Measurements from ENCODE around the gene SH3RF3. TPM values are rescaled to one million over a fixed set of nuclear protein-coding genes. Genes with fewer than 3 reads are reported as not detected.
"Not testable (repeated sequence)": the region's sequence is repeated elsewhere in the genome, so short reads cannot be mapped to it uniquely, and the experiment has no call there.

Gene SH3RF3
- total RNA-seq, 1 experiment from 2014 or later, result 1.0 TPM

DNA sequence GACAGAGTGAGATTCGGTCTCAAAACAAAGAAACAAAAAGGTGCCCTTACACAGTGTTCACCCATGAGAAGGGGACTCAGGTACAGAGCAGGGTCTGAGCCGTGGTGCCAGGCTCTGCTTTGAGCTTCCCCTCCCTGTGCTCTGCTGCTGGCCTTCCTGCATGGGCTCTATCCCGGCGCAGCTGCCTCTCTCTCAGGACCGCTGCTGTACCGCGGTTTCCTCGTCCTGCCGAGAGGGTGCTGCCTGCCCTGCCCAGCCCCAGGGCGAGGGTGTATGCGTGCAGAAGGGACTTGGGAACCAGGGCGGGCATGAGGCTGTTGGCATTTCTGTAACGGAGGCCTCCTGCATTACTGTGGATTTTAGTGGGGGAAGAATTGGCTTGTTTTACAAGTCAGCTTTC, 30.1 kb downstream of the SH3RF3 start (continued):
- TF ChIP-seq, protein P1, sequence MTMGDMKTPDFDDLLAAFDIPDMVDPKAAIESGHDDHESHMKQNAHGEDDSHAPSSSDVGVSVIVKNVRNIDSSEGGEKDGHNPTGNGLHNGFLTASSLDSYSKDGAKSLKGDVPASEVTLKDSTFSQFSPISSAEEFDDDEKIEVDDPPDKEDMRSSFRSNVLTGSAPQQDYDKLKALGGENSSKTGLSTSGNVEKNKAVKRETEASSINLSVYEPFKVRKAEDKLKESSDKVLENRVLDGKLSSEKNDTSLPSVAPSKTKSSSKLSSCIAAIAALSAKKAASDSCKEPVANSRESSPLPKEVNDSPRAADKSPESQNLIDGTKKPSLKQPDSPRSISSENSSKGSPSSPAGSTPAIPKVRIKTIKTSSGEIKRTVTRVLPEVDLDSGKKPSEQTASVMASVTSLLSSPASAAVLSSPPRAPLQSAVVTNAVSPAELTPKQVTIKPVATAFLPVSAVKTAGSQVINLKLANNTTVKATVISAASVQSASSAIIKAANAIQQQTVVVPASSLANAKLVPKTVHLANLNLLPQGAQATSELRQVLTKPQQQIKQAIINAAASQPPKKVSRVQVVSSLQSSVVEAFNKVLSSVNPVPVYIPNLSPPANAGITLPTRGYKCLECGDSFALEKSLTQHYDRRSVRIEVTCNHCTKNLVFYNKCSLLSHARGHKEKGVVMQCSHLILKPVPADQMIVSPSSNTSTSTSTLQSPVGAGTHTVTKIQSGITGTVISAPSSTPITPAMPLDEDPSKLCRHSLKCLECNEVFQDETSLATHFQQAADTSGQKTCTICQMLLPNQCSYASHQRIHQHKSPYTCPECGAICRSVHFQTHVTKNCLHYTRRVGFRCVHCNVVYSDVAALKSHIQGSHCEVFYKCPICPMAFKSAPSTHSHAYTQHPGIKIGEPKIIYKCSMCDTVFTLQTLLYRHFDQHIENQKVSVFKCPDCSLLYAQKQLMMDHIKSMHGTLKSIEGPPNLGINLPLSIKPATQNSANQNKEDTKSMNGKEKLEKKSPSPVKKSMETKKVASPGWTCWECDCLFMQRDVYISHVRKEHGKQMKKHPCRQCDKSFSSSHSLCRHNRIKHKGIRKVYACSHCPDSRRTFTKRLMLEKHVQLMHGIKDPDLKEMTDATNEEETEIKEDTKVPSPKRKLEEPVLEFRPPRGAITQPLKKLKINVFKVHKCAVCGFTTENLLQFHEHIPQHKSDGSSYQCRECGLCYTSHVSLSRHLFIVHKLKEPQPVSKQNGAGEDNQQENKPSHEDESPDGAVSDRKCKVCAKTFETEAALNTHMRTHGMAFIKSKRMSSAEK (CRISPR knock-in tag; IDR thresholded peaks at IDR 0.05; ENCODE audit: borderline replicate concordance), result no peak
- TF ChIP-seq, protein P2, sequence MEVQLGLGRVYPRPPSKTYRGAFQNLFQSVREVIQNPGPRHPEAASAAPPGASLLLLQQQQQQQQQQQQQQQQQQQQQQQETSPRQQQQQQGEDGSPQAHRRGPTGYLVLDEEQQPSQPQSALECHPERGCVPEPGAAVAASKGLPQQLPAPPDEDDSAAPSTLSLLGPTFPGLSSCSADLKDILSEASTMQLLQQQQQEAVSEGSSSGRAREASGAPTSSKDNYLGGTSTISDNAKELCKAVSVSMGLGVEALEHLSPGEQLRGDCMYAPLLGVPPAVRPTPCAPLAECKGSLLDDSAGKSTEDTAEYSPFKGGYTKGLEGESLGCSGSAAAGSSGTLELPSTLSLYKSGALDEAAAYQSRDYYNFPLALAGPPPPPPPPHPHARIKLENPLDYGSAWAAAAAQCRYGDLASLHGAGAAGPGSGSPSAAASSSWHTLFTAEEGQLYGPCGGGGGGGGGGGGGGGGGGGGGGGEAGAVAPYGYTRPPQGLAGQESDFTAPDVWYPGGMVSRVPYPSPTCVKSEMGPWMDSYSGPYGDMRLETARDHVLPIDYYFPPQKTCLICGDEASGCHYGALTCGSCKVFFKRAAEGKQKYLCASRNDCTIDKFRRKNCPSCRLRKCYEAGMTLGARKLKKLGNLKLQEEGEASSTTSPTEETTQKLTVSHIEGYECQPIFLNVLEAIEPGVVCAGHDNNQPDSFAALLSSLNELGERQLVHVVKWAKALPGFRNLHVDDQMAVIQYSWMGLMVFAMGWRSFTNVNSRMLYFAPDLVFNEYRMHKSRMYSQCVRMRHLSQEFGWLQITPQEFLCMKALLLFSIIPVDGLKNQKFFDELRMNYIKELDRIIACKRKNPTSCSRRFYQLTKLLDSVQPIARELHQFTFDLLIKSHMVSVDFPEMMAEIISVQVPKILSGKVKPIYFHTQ (CRISPR knock-in tag; IDR thresholded peaks at IDR 0.05), result no peak
- no peak for TF ChIP-seq CREB1 (CRISPR knock-in tag; IDR thresholded peaks at IDR 0.05)
- no peak for TF ChIP-seq ZNF263 (CRISPR knock-in tag; IDR thresholded peaks at IDR 0.05; ENCODE audit: low read depth)
- no peak for TF ChIP-seq ZNF138 (CRISPR knock-in tag; conservative IDR thresholded peaks at IDR 0.05)
- TF ChIP-seq OVOL2 (CRISPR knock-in tag; IDR thresholded peaks at IDR 0.05; ENCODE audit: borderline replicate concordance), result no peak
- no peak for TF ChIP-seq EMX1 (CRISPR knock-in tag; IDR thresholded peaks at IDR 0.05)
- no peak for TF ChIP-seq ZNF317 (CRISPR knock-in tag; IDR thresholded peaks at IDR 0.05; ENCODE audit: borderline replicate concordance, low read depth)
- TF ChIP-seq, protein P3, sequence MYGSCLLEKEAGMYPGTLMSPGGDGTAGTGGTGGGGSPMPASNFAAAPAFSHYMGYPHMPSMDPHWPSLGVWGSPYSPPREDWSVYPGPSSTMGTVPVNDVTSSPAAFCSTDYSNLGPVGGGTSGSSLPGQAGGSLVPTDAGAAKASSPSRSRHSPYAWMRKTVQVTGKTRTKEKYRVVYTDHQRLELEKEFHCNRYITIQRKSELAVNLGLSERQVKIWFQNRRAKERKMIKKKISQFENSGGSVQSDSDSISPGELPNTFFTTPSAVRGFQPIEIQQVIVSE (CRISPR knock-in tag; IDR thresholded peaks at IDR 0.05; ENCODE audit: borderline replicate concordance), result no peak
- TF ChIP-seq, protein P4, sequence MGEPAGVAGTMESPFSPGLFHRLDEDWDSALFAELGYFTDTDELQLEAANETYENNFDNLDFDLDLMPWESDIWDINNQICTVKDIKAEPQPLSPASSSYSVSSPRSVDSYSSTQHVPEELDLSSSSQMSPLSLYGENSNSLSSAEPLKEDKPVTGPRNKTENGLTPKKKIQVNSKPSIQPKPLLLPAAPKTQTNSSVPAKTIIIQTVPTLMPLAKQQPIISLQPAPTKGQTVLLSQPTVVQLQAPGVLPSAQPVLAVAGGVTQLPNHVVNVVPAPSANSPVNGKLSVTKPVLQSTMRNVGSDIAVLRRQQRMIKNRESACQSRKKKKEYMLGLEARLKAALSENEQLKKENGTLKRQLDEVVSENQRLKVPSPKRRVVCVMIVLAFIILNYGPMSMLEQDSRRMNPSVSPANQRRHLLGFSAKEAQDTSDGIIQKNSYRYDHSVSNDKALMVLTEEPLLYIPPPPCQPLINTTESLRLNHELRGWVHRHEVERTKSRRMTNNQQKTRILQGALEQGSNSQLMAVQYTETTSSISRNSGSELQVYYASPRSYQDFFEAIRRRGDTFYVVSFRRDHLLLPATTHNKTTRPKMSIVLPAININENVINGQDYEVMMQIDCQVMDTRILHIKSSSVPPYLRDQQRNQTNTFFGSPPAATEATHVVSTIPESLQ (CRISPR knock-in tag; IDR thresholded peaks at IDR 0.05), result no peak

DNA sequence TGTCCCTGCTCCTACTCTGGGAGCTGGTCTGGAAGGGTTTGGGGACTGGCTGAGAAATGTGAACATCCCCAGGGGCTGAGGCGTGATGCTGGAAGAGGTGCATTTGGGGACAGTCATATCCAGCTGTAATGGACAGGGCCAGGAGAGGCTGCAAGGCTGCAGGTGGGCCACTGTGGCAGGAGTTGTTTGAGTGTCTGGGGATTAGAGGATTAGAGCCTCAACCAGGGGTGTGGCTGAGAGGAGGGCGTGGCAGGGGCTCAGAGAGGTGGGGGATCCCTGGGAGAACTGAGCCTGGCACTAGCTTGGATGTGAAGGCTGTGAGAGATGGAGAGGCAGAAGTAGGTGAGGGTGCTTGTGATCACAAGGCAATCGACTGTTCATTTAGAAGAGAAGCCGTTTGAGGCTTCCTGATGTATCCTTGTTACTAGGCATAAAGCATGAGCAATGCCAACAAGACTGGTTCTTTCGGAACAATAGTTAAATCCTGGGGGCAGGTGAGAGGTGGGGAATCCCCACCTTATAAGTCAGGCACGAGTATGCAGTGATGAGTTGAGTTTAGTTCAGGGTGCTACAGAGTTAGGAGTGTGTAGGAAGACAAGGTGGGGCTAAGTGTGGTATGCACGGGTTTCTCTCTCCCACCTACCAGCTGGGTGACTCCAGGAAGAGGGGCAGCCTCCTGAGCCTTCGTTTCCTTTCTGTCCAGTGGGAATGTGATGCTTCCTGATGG, 31.9 kb downstream of the SH3RF3 start:
- ATAC-seq (no peak), DNase-seq (ENCODE audit: low spot score) (no peak)
- Mint-ChIP-seq H3K36me3 (no peaks in the 10 kb centered on the region), H3K9me3 (0 out of 2 replicates have a peak, but pooled peaks cover 3% of the 10 kb centered on the region), H3K4me1 (peaks cover 14% of the 10 kb centered on the region), H3K27ac (no peak overlapping the region), H3K27me3 (ENCODE audit: low read depth) (peaks cover 2% of the 10 kb centered on the region; the same call in 1 of the 2 replicates), H3K4me3 (no peak overlapping the region)
- ChIA-PET POLR2A (no interaction called here), CTCF (interaction anchor here (1.9 kb wide), 1 partner anchor 10 kb away, joined by 5 read pairs; no protein-coding TSS in a partner anchor)
- no peak for TF ChIP-seq NFE2L1 (CRISPR knock-in tag; IDR thresholded peaks at IDR 0.05)
- TF ChIP-seq, protein P4 (CRISPR knock-in tag; IDR thresholded peaks at IDR 0.05), result no peak
- TF ChIP-seq, protein P5, sequence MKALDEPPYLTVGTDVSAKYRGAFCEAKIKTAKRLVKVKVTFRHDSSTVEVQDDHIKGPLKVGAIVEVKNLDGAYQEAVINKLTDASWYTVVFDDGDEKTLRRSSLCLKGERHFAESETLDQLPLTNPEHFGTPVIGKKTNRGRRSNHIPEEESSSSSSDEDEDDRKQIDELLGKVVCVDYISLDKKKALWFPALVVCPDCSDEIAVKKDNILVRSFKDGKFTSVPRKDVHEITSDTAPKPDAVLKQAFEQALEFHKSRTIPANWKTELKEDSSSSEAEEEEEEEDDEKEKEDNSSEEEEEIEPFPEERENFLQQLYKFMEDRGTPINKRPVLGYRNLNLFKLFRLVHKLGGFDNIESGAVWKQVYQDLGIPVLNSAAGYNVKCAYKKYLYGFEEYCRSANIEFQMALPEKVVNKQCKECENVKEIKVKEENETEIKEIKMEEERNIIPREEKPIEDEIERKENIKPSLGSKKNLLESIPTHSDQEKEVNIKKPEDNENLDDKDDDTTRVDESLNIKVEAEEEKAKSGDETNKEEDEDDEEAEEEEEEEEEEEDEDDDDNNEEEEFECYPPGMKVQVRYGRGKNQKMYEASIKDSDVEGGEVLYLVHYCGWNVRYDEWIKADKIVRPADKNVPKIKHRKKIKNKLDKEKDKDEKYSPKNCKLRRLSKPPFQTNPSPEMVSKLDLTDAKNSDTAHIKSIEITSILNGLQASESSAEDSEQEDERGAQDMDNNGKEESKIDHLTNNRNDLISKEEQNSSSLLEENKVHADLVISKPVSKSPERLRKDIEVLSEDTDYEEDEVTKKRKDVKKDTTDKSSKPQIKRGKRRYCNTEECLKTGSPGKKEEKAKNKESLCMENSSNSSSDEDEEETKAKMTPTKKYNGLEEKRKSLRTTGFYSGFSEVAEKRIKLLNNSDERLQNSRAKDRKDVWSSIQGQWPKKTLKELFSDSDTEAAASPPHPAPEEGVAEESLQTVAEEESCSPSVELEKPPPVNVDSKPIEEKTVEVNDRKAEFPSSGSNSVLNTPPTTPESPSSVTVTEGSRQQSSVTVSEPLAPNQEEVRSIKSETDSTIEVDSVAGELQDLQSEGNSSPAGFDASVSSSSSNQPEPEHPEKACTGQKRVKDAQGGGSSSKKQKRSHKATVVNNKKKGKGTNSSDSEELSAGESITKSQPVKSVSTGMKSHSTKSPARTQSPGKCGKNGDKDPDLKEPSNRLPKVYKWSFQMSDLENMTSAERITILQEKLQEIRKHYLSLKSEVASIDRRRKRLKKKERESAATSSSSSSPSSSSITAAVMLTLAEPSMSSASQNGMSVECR (CRISPR knock-in tag; IDR thresholded peaks at IDR 0.05; ENCODE audit: borderline replicate concordance), result no peak

DNA sequence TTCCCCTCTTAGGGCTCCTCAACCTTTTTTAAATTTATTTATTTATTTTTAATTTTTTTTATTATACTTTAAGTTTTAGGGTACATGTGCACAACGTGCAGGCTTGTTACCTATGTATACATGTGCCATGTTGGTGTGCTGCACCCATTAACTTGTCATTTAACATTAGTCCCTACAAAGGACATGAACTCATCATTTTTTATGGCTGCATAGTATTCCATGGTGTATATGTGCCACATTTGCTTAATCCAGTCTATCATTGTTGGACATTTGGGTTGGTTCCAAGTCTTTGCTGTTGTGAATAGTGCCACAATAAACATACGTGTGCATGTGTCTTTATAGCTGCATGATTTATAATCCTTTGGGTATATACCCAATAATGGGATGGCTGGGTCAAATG, 33.4 kb downstream of the SH3RF3 start:
- CTCF ChIA-PET, result interaction anchor here (1.9 kb wide), 1 partner anchor 8 kb away, joined by 5 read pairs; no protein-coding TSS in a partner anchor

More for the DNA sequence above, 33.4 kb downstream of the SH3RF3 start:
- H3K36me3 Mint-ChIP-seq; POLR2A ChIA-PET; H3K27me3 Mint-ChIP-seq (ENCODE audit: low read depth); H3K4me3 Mint-ChIP-seq; H3K9me3 Mint-ChIP-seq; H3K4me1 Mint-ChIP-seq; H3K27ac Mint-ChIP-seq; DNase-seq (ENCODE audit: low spot score); ATAC-seq: not testable (repeated sequence)

Data from WTC11 (cell line).